Measurements from ENCODE around the gene CAMK1D.

Gene CAMK1D

GRCh38 chr10:12588091-12588860 lies 238.9 kb downstream of the CAMK1D start:
- no peak for TF ChIP-seq CTCF (IDR thresholded peaks at IDR 0.05; ENCODE audit: low read depth, low read length)
- no peak for DNase-seq (ENCODE audit: low read depth in 2 of 2)
- no peak overlapping the region for H3K4me3 ChIP-seq (replicated peaks in 1 of 2; ENCODE audit: low read depth in 2 of 2, low read length in 2 of 2)

GRCh38 chr10:12589291-12589690 lies 239.9 kb downstream of the CAMK1D start:
- no peak for DNase-seq (ENCODE audit: low read depth in 2 of 2)
- no peak overlapping the region for H3K4me3 ChIP-seq (replicated peaks in 1 of 2; ENCODE audit: low read depth in 2 of 2, low read length in 2 of 2)
- TF ChIP-seq CTCF (IDR thresholded peaks at IDR 0.05; ENCODE audit: low read depth, low read length) = no peak

- no peak overlapping the region for H3K4me3 ChIP-seq (replicated peaks in 1 of 2; ENCODE audit: low read depth in 2 of 2, low read length in 2 of 2)
- no peak for TF ChIP-seq CTCF (IDR thresholded peaks at IDR 0.05; ENCODE audit: low read depth, low read length)
- no peak for DNase-seq (ENCODE audit: low read depth in 2 of 2)
Observed at GRCh38 chr10:12589791-12590190, 240.4 kb downstream of the CAMK1D start.

GRCh38 chr10:12590675-12591659 lies 241.6 kb downstream of the CAMK1D start:
- no peak overlapping the region for H3K4me3 ChIP-seq (replicated peaks in 1 of 2; ENCODE audit: low read depth in 2 of 2, low read length in 2 of 2)
- DNase-seq (ENCODE audit: low read depth in 2 of 2) = no peak
- TF ChIP-seq CTCF (IDR thresholded peaks at IDR 0.05; ENCODE audit: low read depth, low read length) = no peak

GRCh38 chr10:12592967-12593366 lies 243.6 kb downstream of the CAMK1D start:
- H3K4me3 ChIP-seq (replicated peaks in 1 of 2; ENCODE audit: low read depth in 2 of 2, low read length in 2 of 2) = no peak overlapping the region
- no peak for TF ChIP-seq CTCF (IDR thresholded peaks at IDR 0.05; ENCODE audit: low read depth, low read length)
- no peak for DNase-seq (ENCODE audit: low read depth in 2 of 2)

GRCh38 chr10:12594448-12594944 lies 245.1 kb downstream of the CAMK1D start:
- no peak for TF ChIP-seq CTCF (IDR thresholded peaks at IDR 0.05; ENCODE audit: low read depth, low read length)
- no peak for DNase-seq (ENCODE audit: low read depth in 2 of 2)
- H3K4me3 ChIP-seq (replicated peaks in 1 of 2; ENCODE audit: low read depth in 2 of 2, low read length in 2 of 2) = no peak overlapping the region
